ENCODE results near the gene GAB1.
"Not testable (repeated sequence)": the region's sequence is repeated elsewhere in the genome, so short reads cannot be mapped to it uniquely, and the experiment has no call there.

GAB1 gene

DNA sequence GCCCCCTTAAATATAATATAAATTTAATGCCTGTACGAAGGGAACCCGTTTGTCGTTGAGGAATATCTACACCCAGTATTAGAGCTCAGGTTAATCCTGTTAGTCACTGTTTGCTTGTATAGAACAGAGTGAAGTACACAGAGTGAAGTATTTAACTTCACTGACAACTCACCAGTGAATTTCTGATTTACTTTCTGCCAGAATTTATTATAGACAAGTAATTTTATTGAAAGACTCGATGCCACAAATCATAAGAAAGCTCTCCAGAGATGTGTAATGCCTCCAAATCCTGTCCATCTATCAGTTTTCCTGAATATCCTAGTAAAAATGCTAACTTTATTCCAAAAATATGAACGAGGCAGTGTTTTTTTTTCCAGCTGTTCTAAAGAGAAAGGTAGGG lies 1.6 kb downstream of the GAB1 start:
- peak; percentile 8 for DNase-seq (ENCODE audit: low read depth, low spot score)

DNA sequence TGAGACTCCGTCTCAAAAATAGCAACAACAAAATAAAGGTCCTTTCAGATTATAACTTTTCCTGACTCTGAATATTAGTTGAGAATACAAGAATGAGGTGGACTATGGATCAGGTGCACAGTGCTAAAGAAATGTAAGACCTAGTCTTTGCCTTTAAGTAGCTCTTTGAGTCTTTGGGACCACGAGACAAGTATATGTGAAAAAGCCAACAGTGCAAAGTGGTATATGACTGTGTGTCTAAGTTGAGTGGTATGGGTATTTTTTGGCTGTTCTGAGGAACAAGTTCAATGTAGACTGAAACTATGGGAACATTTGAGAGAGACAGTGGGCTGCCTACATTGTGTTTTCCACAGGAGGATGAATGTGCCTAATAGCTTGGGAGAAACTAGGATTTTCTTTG lies 2.8 kb downstream of the GAB1 start:
- no peak for DNase-seq (ENCODE audit: low read depth, low spot score)

DNA sequence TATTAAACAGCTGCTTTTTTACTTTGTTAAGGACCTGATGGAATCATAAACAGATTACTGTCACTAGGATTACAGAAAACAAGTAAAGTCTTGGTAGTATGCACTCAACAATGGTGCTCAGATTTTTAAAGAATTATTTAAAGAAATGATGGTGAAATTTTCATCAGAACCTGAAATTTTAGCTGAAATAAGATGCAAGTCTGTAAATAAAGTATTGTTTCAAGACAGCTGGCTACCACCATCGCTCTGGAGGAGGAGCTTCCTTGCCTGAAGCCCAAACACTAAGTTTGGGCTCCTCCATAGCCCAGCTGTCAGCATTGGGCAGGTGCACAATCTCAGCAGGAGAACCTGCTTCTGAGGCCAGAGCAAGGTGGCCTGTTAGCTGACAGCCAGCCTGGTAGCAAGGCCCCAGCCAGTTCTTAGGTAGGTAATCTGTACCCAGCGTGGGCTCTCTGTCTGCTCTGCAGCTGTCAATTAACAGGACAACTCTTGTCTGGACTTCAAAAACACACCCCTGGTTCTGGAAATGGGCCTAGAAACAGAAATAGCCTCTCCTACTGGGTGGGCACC lies 4.6 kb downstream of the GAB1 start:
- no peak for DNase-seq (ENCODE audit: low read depth, low spot score)

DNA sequence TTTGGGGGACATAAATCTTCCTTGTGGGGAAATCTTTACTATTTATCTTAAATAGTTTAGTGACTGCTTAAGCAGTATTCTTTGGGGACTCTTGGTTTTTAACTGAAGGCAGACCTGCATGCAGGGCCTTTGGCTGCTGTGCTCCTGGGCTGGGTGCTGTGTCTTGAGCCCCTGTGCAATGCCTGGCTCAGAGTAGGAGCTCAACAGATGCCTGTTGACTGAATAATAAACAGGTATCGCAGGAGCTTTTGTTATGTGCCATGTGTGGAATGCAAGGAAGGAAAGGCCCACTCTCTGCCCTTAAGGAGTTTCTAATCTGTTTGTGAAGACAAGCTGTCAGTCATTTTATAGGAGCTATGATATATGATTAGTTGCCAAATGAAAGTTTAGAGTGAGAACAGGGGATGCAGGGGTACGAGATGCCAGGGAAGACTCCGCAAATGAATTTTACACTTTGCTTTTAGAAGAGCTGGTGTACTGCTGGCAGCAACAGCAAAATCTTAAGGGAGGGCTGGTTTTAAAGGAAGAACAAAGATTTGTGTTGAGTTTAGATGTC lies 6.7 kb downstream of the GAB1 start:
- DNase-seq (ENCODE audit: low read depth, low spot score), result no peak

DNA sequence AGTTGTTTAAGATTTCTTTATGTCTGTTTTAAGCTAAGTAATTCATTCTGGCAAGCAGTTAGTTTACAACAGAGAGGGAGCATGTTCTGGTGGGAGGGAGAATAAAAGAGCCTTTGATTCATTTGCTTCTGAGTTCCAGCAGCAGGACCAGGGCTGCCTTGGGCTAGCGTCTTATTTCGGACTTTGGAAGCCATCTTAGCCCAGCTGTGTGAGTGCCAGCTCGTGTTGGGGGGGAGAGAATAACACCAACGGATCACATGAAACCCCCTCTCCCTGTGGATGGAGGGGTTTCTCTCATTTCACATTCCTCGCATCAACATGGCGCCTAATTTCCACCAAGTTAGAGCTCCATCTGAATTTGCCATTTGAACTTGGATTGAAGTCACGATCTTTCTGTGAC lies 7.4 kb downstream of the GAB1 start:
- peak; percentile 55 for DNase-seq (ENCODE audit: low read depth, low spot score)

DNA sequence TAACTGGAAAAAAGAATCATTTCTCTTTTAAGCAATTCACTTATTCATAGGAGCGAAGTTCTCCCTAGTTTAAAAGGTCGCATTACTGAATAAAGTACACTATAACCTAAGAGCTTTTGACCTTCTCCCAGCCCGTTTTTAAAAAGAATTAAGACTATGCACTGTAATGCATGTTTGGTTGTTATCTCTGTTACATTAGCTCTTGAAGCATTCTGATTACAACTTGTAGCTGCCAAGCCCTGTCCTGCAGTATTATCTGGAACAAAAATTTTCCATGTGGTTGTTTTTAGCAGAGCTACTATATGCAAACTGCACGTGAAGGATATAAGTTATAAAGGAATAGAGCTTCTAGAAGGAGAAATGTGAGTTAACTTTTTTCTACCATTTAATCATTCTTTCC lies 8.1 kb downstream of the GAB1 start:
- peak; percentile 28 for DNase-seq (ENCODE audit: low read depth, low spot score)

DNA sequence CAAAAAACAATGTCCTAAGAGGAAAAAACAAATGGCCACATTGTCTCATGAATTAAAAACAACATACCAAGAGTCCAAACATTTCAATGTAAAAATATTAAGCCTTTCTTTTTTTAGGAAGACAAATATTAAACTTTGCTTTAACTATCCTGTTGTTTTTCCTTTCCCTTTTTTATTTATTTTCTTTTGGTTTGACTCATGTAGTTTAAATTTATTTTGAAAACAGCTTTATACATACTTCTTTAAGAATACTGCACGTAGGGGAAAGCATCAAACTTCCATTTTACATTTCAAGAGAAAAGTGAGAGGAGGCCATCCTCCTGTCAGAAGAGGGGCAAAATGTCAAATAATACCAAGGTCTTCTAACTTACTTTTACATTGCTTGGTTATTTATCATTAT lies 8.7 kb downstream of the GAB1 start:
- no peak for DNase-seq (ENCODE audit: low read depth, low spot score)

DNA sequence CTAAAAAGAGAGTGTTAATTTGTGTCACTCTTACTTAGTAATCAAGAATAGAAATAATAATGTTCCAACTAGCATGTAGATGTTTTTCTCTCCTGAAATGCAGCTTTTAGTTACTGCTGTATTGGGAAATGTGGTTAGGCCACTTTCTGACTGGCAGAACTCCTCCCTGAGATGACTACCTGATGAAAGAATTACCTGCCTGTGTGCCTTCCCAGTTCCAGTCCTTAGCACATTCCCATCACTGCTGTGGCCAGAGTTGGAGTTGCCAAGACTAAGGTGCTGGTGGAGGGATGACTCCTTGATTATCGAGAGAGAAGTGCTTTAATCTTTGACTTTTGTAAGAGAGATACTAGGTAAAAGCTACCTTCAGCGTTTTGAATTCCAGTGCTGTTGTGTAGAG lies 9.5 kb downstream of the GAB1 start:
- peak; percentile 39 for DNase-seq (ENCODE audit: low read depth, low spot score)

DNA sequence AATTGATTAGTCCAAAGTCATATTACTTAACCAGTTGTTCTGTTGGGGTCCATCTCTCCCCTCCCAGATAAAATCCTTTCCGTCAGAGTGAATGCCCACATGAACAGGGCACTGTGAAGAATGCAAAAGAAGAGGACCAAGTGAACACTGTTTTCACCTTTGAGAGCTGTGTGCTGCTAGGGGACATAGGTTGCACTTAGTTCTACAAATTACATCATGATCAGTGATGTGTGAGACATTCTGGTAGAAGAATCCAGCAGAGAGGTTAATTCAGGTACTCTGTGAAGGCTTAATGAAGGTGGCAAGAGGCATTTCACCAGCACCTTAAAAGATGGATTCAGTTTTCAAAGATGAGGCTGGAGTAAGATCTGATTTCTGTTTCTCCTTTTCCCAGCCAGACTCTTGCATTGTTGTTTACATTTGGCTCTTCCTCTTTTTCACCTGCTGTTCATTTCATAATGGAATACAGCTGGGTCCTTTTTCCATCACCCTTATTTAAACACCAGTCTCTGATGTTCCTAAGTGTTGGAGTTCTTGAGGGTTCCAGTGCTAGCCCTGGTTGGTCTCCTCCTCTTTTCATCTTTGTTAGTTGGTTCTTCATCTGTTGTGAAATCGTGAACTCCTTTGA lies 10.9 kb downstream of the GAB1 start:
- DNase-seq (ENCODE audit: low read depth, low spot score), result no peak

DNA sequence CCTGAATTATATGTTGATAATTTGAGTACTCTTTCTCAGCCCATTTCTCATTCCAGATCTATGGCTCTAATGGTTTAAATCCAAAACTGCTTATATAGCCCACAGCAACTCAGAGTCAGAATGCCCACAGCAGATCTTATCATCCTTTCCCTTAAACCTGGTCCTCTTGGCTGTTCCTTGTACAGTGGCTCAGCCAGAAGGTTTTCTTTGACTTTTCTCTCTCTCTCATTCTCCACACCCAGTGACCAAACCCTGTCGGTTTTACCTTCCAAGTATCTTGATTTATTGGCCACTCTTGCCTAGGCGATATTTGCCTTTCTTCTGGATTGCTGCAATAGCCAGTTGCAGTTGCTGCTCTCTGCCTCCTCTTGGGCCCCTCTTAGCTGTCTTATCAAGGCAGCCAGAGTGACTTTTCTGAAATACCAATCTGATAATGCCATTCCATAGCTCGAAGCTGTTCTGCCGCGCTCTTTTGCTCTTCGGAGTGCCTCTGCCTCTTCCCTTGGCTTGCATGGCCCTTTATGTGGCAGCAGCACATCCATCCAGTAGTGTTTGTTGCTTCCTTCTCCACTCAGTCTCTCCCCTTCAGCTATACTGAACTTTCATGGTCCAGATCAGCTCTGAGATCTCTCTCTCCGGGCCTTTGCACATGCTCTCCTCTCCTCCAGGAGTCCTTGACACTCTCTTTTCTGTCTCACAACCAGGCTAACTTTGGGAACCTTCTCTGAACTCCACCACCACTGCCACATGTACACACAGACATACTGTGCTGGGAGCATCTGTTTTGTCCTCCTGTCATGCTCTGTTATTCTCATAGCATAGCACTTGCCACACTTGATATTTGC lies 11.8 kb downstream of the GAB1 start:
- DNase-seq (ENCODE audit: low read depth, low spot score), result no peak

DNA sequence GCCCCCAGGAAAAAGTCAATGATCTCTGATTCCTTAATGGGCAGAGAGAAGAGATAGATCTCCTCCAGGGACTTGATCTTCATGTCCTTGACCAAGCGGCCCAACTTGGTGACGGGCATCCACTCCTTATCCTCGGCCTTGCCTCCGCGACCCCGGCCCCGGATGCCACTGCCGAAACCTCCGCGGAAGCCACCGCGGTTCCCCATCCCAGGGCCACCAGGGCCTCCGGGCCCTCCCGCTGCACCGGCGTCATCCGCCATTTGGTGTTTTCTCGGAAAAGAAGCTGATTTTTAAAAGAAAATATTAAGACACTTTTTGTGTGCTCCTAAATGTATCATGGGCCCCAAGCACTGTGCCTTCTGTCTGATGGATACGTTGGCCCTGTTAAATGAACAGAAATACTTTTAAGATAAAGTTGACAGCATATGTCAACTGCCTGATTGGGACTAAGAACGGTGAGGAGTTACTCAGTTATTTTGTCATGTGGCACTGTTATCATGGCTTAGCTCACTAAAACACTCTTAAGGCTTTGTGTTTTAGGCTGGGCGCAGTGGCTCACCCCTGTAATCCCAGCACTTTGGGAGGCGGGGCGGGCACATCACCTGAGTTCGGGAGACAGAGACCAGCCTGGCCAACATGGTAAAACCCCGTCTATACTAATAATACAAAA lies 13.3 kb downstream of the GAB1 start:
- not testable (repeated sequence) for DNase-seq (ENCODE audit: low read depth, low spot score)

DNA sequence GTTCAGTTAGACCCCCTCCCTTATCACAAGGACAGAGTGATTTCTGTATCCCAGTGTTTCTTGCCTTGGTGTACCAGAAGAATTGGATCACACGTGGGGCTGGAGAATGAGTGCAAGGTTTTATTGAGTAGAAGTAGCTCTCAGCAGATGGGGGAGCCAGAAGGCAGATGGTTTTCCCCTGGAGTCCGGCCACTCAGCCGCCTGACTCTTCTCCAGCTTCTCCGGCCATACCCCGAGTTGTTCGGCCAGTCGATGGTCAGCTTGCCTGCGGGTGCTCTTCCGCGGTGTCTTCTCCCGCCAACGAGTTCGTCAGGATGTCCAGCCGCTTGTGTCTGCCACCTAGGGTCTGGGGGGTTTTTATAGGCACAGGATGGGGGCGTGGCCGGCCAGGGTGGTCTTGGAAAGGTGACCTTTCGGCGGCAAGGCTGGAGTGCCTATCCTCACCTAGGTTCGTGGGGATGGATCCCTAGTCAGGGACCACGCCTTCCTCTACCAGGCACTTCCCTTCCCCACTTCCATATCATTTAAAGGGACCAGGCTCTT lies 14.5 kb downstream of the GAB1 start:
- no peak for DNase-seq (ENCODE audit: low read depth, low spot score)

DNA sequence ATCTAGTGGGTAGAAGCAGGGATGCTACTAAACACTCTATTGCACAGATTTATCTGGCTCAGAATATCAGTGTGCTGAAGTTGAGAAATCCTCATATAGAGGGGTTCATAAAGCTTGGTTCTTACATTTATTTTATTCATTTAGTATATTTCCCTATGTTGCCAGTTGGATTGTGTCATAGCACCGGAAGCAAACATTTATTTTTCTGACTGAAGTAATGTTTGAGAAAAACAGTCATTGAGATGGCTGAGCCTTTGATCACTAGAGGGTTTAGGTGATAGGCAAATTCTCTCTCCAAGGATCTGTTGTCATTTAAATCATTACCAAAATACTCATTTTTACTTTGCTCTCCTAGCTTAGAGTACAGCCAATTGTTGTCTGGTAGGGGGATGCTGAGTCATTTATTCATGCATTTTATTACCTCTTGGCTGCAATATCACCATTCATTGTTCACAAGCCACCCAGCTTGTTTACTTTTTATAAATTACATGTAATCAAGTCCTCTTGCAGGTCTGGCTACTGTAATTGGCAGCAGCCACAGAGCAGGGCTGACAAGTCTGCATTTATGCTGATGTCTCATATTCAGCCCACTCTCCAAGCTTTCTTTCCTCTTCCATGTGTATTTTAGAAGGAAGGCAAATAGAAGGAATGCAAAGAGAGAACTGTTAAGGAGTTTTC lies 15.2 kb downstream of the GAB1 start:
- DNase-seq (ENCODE audit: low read depth, low spot score), result peak; percentile 48

DNA sequence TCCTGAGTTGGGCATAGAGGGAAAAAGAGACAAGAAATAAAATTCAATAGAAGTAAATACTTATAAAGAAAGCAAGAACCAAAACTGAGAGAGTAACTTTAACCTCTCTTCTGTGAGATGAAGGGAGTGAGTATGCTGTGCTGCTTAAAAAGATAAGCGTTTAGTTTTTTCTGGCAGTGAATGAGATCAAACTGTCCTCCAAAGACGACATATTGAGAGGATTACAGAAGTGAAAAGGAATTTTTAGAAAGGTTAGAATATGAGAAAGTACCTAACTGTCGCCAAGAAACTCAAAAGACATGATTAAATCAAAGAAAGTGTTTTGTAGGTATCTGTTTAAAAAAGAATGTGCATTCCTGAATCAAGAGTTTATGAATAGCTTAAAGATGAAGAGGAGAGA lies 16.0 kb downstream of the GAB1 start:
- DNase-seq (ENCODE audit: low read depth, low spot score), result no peak

DNA sequence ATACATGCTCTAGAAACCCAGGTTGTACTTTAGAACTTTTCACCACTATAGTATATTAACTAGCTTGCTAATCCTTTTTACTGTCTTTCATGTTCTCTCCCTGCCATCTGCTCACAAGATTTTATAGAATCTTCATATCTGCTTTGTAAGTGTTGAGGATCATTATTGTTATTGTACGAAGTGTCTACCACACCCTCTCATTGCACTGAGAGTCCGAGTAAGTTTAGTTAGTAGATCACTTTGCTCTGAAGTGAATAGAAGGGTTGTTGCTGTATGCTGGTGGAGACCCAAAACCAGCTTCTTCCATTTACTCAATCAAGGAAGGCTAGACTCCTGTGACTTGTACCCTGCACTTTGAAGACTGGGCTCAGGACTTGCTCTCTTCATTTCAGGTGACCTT lies 17.1 kb downstream of the GAB1 start:
- DNase-seq (ENCODE audit: low read depth, low spot score), result no peak

DNA sequence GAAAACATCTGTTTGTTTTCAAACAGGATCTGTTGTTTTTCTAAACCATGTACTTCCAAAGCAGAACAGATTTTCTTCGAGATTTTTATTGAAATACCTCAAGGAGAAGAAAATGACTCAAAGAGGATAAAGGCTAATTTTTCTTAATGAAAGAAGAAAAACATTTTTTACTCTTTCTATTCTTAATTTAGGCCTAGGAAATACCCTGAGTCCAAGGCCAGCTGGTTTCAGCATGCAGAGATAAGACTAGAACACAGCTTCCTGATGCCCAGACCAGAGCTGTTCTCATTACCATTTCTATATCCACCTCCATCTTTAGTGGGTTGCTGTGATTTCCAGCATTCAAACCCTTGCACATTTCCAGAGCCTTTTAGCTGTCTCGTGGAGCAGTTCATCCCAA lies 18.3 kb downstream of the GAB1 start:
- no peak for DNase-seq (ENCODE audit: low read depth, low spot score)

DNA sequence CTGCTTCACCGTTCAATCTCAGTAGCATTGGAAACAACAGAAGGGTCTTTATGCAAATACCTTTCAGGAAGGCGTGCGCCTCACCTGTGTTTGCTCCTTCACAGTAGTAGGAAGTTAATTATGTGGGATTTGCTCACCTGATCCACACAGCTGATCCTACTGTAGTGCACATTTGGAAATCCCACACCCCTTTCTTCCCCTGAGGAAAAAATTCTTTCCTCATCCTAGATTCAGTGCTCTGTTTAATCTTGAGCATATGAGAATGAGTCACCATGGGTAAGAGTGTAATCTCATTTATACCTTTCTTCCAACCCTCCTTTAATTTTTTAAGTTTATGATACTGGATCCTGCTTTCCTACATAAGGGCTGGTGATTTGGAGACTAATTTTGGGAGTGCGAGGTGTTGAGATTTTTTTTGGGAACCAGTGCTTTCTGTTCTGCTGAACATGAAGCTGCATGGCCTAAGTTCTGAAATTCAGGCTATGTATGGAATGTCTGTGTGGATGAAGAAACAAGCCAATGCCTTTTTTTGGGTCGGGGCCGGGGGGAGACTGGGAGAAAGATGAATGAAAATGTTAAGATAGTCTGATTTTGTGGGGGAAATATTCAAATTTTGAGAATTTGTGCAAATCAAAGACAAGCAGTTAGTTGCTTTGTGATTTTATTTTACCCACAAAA lies 19.0 kb downstream of the GAB1 start:
- peak; percentile 38 for DNase-seq (ENCODE audit: low read depth, low spot score)

DNA sequence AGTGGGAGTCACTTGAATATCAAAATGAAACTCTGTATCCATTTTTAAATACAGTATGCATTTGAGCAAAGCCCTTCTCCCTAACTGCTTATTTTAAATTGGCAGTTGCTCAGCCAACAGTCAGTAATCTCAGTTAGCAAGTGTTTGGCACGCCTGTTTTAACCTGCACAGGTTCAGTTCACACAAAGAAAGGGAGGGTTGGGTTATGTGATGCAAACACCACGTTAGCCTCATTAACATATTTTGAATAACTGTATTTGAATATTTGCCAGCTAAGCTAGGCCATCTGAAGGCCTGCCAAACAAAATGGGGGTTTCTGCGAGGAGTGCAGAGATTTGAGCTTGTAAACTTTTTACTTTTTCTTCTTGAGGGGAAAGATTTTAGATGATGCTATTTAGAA lies 19.8 kb downstream of the GAB1 start:
- peak; percentile 30 for DNase-seq (ENCODE audit: low read depth, low spot score)

DNA sequence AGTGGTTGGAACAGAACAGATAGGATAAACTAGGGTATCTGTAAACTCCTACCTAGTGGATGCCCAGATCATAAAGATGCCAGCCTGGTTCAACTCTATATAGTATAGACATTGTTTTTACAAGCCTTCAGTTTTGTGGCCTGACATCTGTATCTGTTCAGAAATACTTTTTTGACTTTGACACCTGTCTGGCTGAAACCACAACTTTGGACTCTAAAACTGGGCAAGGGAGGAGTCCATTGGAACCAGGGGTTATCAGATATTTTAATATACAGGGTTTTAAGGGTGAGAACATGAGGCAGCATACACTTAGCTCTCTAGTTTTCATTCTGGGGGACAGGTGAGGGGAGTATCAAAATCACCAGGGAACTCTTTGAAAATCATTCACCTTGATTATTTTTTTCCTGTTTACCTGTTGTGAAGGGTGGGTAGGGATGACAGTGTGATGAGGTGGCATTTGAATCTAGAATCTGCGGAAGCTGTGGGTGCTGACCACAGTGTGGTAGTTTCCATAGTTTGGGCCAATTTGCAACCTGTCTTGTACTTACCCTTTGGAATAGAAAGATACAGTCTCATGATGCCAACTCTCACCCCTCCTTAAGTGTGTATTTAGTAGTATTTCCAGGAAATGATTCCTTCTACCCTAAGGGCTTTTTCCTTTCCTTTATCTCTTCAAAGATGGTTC lies 20.6 kb downstream of the GAB1 start:
- DNase-seq (ENCODE audit: low read depth, low spot score), result no peak

DNA sequence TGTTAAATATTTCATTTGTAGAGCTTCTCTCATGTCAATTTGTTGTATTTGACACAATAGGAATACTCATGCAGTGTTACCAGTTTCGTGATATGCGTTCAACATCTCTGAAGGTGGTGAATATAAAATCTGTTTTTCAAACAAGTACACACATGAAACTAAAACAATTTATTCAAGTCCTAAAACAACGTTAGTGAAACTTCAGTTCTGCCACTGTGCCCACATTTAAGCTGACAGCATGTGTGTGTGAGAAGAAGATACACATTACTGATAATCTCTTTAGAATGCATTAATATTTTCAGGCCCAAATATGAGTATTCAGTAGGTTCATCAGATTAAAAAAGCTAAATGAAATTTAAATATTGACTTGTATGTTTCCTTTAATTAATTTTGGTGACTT lies 21.7 kb downstream of the GAB1 start:
- DNase-seq (ENCODE audit: low read depth, low spot score), result no peak

Measured in astrocyte of the hippocampus (primary cell).